ENCODE data around the gene SUGCT.

Gene SUGCT

DNA sequence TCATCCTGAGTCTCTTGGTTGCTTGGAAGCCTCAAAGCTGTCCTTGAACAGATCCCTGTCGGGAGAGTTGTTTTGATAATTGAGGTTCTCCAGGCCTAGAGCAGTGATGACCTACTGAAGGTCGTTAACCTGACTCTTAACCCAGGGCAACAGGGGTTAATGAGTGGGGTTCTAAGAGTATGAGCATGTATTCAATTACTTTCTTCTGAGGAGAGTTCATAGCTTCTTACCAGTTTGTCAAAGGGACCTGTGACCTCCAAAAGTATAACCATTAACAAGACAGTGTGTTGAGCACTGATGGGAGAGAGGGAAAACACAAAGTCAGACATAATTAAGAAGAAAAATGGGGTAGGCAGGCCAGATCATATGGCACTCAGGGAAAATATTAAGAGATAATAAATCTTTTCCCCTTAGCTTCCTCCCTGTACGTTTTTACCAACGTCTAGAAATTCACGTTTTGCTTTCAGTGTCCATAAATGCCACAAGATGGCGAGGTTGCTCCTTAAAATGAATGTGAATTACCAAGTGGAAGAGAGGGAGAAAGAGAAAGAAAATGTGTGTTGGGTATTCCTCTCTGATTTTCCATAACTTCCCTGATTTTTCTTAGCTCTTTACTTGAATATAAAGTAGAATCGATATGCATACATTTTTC, 97.6 kb downstream of the SUGCT start:
- peak; percentile 45 for DNase-seq (ENCODE audit: extremely low read depth, low read depth)
- TF ChIP-seq, protein P1, sequence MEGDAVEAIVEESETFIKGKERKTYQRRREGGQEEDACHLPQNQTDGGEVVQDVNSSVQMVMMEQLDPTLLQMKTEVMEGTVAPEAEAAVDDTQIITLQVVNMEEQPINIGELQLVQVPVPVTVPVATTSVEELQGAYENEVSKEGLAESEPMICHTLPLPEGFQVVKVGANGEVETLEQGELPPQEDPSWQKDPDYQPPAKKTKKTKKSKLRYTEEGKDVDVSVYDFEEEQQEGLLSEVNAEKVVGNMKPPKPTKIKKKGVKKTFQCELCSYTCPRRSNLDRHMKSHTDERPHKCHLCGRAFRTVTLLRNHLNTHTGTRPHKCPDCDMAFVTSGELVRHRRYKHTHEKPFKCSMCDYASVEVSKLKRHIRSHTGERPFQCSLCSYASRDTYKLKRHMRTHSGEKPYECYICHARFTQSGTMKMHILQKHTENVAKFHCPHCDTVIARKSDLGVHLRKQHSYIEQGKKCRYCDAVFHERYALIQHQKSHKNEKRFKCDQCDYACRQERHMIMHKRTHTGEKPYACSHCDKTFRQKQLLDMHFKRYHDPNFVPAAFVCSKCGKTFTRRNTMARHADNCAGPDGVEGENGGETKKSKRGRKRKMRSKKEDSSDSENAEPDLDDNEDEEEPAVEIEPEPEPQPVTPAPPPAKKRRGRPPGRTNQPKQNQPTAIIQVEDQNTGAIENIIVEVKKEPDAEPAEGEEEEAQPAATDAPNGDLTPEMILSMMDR (IDR thresholded peaks at IDR 0.05; ENCODE audit: low read depth, low read length) = peak; percentile 59

DNA sequence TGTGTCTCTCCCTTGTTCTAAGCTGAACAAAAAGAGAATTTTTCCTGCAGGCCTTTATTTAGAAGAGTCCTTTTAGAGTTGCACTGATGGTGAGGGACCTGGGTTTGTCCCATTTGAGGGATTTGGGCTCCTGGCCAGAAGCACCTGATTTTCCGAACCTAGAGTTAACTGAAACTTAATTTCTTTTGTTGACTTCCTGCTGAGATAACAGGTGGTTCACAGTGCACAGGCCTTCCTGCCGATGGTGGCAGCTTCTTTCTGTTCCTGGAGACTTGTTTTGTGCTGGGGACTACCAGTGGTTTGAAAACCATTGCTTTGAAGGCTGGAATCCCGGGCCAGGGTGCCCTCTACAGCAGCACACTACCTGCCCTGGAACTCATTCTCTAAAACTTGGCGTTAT, 99.2 kb downstream of the SUGCT start:
- DNase-seq (ENCODE audit: extremely low read depth, low read depth) = no peak
- TF ChIP-seq, protein P1 (IDR thresholded peaks at IDR 0.05; ENCODE audit: low read depth, low read length) = no peak

DNA sequence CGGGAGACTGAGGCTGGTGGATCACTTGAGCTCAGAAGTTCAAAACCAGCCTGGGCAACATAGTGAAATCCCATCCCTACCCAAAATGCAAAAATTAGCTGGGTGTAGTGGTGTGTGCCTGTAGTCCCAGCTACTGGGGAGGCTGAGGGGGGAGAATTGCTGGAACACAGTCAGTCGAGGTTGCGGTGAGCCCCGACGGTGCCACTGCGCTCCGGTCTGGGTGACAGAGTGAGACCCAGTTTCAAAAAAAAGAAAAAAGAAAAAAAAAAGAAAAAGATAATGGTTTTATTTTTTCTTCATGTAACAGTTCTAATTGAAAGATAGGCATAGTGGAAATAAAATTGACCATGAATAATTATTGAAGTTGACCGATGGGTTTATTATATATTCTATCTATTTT, 99.9 kb downstream of the SUGCT start:
- TF ChIP-seq, protein P1 (IDR thresholded peaks at IDR 0.05; ENCODE audit: low read depth, low read length) = no peak
- DNase-seq (ENCODE audit: extremely low read depth, low read depth) = no peak

DNA sequence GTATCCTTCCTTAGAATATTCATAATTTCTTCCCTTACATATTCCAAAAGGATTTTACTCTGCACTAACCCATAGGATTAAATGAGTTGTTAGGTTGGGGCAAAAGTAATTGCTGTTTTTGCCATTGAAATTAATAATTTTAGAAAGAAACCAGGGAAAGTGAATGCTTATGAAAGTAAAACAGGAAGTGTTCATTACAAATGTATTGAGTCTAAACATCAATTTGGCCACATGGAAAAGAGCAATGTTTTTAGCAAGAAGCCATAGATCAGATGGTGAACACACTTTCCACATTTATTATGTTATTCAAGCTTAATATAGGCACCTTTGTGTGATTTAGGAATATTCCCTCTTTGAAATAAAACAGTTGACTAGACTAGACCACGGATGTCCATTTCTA, 102.9 kb downstream of the SUGCT start:
- TF ChIP-seq, protein P1 (IDR thresholded peaks at IDR 0.05; ENCODE audit: low read depth, low read length) = no peak

DNA sequence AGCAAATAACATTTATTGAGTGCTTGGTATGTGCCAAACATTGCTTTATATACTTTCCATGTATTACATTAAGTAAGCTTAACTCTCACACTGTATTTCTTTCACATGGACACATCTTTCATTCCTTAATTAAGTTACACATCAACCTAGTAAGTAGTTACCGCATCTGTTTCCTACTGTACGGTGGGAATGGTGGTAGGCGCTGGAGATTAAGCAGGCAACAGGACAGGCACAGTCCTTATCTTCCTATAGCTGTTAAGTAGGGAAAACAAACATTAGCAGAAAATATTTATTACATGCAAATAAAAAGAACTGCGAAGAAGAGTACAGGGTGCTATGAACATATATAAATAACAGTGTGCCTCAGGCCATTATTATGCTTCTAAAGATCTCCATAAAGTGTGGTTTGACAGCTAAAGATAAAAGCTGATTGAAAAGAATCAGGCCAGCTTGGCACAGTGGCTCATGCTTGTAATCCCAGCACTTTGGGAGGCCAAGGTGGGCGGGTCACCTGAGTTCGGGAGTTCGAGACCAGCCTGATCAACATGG, 105.0 kb downstream of the SUGCT start:
- DNase-seq (ENCODE audit: extremely low read depth, low read depth) = no peak
- TF ChIP-seq, protein P1 (IDR thresholded peaks at IDR 0.05; ENCODE audit: low read depth, low read length) = no peak

More for the DNA sequence above, 102.9 kb downstream of the SUGCT start:
- no peak for DNase-seq (ENCODE audit: extremely low read depth, low read depth)

DNA sequence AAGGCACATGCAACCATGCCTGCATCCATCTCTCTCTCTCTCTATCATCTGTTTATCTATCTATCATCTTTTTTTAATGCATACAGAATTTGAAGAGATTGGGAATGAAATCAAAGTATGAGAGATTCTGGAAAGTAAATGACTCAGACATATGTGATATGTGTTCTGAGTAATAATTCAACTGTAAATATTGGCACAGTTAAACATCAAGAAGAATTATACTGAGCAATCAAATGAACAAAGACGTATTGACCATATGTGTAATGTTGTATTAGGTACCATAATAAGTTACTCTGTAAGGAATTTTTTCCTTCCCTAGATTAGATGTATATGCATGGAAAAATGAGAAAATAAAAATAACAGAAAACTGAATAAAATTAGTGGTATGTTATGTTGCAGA, 108.3 kb downstream of the SUGCT start:
- DNase-seq (ENCODE audit: extremely low read depth, low read depth) = no peak
- TF ChIP-seq, protein P1 (IDR thresholded peaks at IDR 0.05; ENCODE audit: low read depth, low read length) = no peak

DNA sequence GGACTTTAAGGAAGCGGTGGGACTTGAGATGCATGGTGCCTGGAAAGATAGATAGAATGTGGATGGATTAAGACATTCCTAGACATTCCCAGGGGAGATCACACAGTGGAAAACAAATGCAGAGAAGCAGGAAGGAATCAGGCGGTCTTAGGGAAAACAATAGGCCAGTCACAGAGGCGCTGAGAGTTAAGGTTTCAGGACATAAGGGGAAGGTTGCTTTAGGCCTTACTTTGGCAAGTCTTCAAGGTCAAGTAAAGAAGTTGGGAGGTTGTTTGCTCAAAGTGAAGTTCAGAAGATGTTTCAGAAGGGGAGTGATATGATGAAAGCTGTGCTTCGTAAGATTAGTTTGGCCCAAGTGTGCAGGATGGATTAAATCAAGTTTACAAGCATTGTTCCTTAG, 109.4 kb downstream of the SUGCT start:
- TF ChIP-seq, protein P1 (IDR thresholded peaks at IDR 0.05; ENCODE audit: low read depth, low read length) = no peak
- DNase-seq (ENCODE audit: extremely low read depth, low read depth) = no peak
